ENCODE measurements around the gene CASTOR2.
"Not testable (repeated sequence)": the region's sequence is repeated elsewhere in the genome, so short reads cannot be mapped to it uniquely, and the experiment has no call there.

CASTOR2 gene

GRCh38 chr7:75055830-75056772, 91.6 kb downstream of the CASTOR2 start:
- no peak for DNase-seq

GRCh38 chr7:75058406-75058805, 93.9 kb downstream of the CASTOR2 start:
- DNase-seq: no peak

- no peak for DNase-seq
Measured at GRCh38 chr7:75064291-75064690, 99.8 kb downstream of the CASTOR2 start.

- DNase-seq: no peak
Measured at GRCh38 chr7:75064801-75065200, 100.3 kb downstream of the CASTOR2 start.

- DNase-seq: no peak
Measured at GRCh38 chr7:75066521-75066920, 102.0 kb downstream of the CASTOR2 start.

GRCh38 chr7:75072981-75073283, 108.4 kb downstream of the CASTOR2 start:
- DNase-seq: no peak

GRCh38 chr7:75074262-75074641, 109.7 kb downstream of the CASTOR2 start:
- not testable (repeated sequence) for DNase-seq
